ENCODE measurements around the gene PNMA6A. TPM values are rescaled to one million over a fixed set of nuclear protein-coding genes. Genes with fewer than 3 reads are reported as not detected.

Gene PNMA6A
- polyA plus RNA-seq, 1 experiment, result 1.3 TPM

- Histone ChIP-seq H3K36me3 (ENCODE audit: control insufficient read depth, insufficient read depth, low read length) (no peaks in the 10 kb centered on the region), H3K4me3 (ENCODE audit: low read depth, low read length) (no peak overlapping the region), H3K27me3 (ENCODE audit: control insufficient read depth, insufficient read depth, low read length) (peaks cover 8% of the 10 kb centered on the region; the same call in 1 of the 2 replicates)
- DNase-seq (ENCODE audit: low read depth), result no peak
- no peak for TF ChIP-seq CTCF (IDR thresholded peaks at IDR 0.05; ENCODE audit: insufficient read depth, low read depth, low read length)
- POLR2A ChIA-PET, result no interaction called here
- CTCF ChIA-PET, result no interaction called here
Observed at GRCh38 chrX:153057281-153057680, 15.0 kb upstream of the PNMA6A start.

- ChIA-PET POLR2A (no interaction called here), CTCF (no interaction called here)
- Histone ChIP-seq H3K4me3 (ENCODE audit: low read depth, low read length) (no peak overlapping the region), H3K27me3 (ENCODE audit: control insufficient read depth, insufficient read depth, low read length) (peaks cover 7% of the 10 kb centered on the region; the same call in 1 of the 2 replicates), H3K36me3 (ENCODE audit: control insufficient read depth, insufficient read depth, low read length) (no peaks in the 10 kb centered on the region)
- DNase-seq (ENCODE audit: low read depth), result no peak
- no peak for TF ChIP-seq CTCF (IDR thresholded peaks at IDR 0.05; ENCODE audit: insufficient read depth, low read depth, low read length)
Observed at GRCh38 chrX:153059191-153060094, 12.8 kb upstream of the PNMA6A start.

- H3K27me3 ChIP-seq (ENCODE audit: control insufficient read depth, insufficient read depth, low read length), result peaks cover 7% of the 10 kb centered on the region; the same call in 1 of the 2 replicates
- H3K4me3 ChIP-seq (ENCODE audit: low read depth, low read length), result no peak overlapping the region
- POLR2A ChIA-PET, result no interaction called here
- no peak for TF ChIP-seq CTCF (IDR thresholded peaks at IDR 0.05; ENCODE audit: insufficient read depth, low read depth, low read length)
- CTCF ChIA-PET, result no interaction called here
- H3K36me3 ChIP-seq (ENCODE audit: control insufficient read depth, insufficient read depth, low read length), result no peaks in the 10 kb centered on the region
- DNase-seq (ENCODE audit: low read depth), result no peak
Observed at GRCh38 chrX:153060095-153060445, 12.2 kb upstream of the PNMA6A start.

- Histone ChIP-seq H3K36me3 (ENCODE audit: control insufficient read depth, insufficient read depth, low read length) (no peaks in the 10 kb centered on the region), H3K27me3 (ENCODE audit: control insufficient read depth, insufficient read depth, low read length) (peaks cover 1% of the 10 kb centered on the region; the same call in 1 of the 2 replicates), H3K4me3 (ENCODE audit: low read depth, low read length) (no peak overlapping the region)
- DNase-seq (ENCODE audit: low read depth), result peak; percentile 10
- TF ChIP-seq CTCF (IDR thresholded peaks at IDR 0.05; ENCODE audit: insufficient read depth, low read depth, low read length), result no peak
- CTCF ChIA-PET, result interaction anchor here (1.0 to 2.0 kb wide), 3 partner anchors 11 to 135 kb away, joined by 3 to 7 read pairs (median 3); no protein-coding TSS in a partner anchor
- POLR2A ChIA-PET, result interaction anchor here (0.6 kb wide), 1 partner anchor 9 kb away, joined by 3 read pairs; no protein-coding TSS in a partner anchor
Observed at GRCh38 chrX:153061732-153062131, 10.5 kb upstream of the PNMA6A start.

- H3K36me3 ChIP-seq (ENCODE audit: control insufficient read depth, insufficient read depth, low read length), result no peaks in the 10 kb centered on the region
- no peak for TF ChIP-seq CTCF (IDR thresholded peaks at IDR 0.05; ENCODE audit: insufficient read depth, low read depth, low read length)
- H3K4me3 ChIP-seq (ENCODE audit: low read depth, low read length), result no peak overlapping the region
- no peaks in the 10 kb centered on the region for H3K27me3 ChIP-seq (ENCODE audit: control insufficient read depth, insufficient read depth, low read length)
- DNase-seq (ENCODE audit: low read depth), result no peak
- ChIA-PET CTCF (interaction anchor here (1.1 kb wide), 1 partner anchor 30 kb away, joined by 4 read pairs; no protein-coding TSS in a partner anchor), POLR2A (no interaction called here)
Observed at GRCh38 chrX:153063315-153063714, 8.9 kb upstream of the PNMA6A start.
